Astrocyte of the spinal cord (primary cell): ENCODE results near the gene ACOT12.

Experiments used
- DNase-seq: peaks from one replicate; pipeline ENCODE4 v3.0.0; 2011; ENCODE audit warnings: low read depth, low spot score
- H3K4me3 ChIP-seq: 2 replicates; pipeline ENCODE4 v1.5.1; 2011; ENCODE audit warnings: low read depth, mild to moderate bottlenecking, low read length, moderate library complexity
- CTCF ChIP-seq: IDR thresholded peaks from 2 replicates; pipeline ENCODE4 v1.5.1; 2012; ENCODE audit warnings: low read depth, mild to moderate bottlenecking, low read length, inconsistent platforms
- in situ Hi-C: cut with HindIII; loops from 2 replicates; pipeline ENCODE4 v1.10.0; 2017; ENCODE audit warnings: low sequenced_read_pairs

The ACOT12 gene

GRCh38 chr5:81337803-81338202 lies 56.1 kb downstream of the ACOT12 start:
- in situ Hi-C loops: no loop called here
- TF ChIP-seq CTCF: no peak
- no peak for DNase-seq
- no peak overlapping the region for H3K4me3 ChIP-seq

GRCh38 chr5:81336556-81336955 lies 57.4 kb downstream of the ACOT12 start:
- in situ Hi-C loops: no loop called here
- DNase-seq: peak; percentile 4
- H3K4me3 ChIP-seq: no peak overlapping the region
- TF ChIP-seq CTCF: no peak

DNA sequence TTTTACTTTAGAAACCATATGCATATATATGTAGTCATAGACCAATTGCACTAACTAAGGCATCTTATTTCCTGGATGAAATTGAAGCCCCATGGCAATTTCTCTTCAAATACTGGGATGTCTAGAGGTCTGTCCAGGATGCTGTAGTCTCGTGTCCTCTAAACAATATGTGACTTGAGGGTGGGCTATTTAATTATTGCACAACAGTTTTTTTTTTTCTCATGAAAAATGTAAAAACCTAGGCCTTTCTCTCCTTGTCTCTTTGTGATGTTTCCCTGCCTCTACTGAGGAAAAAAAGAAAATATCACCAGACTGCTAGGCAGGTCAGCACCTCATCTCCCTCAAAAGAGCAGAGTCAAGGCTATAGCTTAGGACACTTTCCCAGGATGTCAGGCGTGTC lies 58.0 kb downstream of the ACOT12 start:
- DNase-seq: no peak
- in situ Hi-C loops: no loop called here
- no peak for TF ChIP-seq CTCF
- no peak overlapping the region for H3K4me3 ChIP-seq

- no peak for TF ChIP-seq CTCF
- in situ Hi-C loops: no loop called here
- no peak for DNase-seq
- H3K4me3 ChIP-seq: no peak overlapping the region
Measured at GRCh38 chr5:81334304-81335061, 59.5 kb downstream of the ACOT12 start.

DNA sequence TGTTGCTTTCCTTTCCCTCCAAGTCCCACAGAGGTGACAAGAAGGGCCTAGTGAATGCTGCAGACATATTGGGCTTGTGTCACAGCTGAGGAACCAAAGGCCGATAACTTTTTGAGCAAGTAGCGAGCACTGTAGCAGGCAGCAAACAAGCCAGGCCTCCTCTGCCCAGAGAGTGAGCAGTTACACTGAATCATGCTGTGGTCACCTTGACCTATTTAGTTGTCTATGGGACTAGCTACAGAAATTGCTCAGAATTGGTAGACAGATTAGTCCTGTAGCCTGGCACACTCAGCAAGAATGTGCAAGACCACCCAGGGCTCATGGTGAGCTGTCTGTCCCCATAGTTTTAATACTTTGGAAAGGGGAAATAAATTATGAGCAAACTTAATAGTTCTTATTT lies 67.4 kb downstream of the ACOT12 start:
- no peak for DNase-seq
- no peak overlapping the region for H3K4me3 ChIP-seq
- TF ChIP-seq CTCF: no peak
- in situ Hi-C loops: no loop called here

- in situ Hi-C loops: no loop called here
- DNase-seq: no peak
- no peak overlapping the region for H3K4me3 ChIP-seq
- TF ChIP-seq CTCF: no peak
Measured at GRCh38 chr5:81317536-81317935, 76.4 kb downstream of the ACOT12 start.

DNA sequence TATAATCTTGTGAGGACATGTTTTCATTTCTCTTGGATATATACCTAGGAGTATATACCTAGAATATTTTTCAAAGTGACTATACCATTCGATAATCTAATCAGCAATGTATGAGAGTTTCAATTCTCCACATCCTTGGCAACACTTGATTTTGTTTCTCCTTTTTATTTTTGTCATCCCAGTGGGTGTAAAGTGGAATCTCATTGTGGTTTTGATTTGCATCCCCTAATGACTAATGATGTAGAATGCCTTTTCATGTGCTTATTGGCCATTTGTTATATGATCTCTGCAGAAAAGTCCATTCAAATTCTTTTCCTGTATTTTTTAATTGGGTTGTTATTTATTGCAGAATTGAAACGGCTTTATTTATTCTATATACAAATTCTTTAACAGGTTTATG lies 77.4 kb downstream of the ACOT12 start:
- no peak overlapping the region for H3K4me3 ChIP-seq
- no peak for TF ChIP-seq CTCF
- in situ Hi-C loops: no loop called here
- no peak for DNase-seq
